ENCODE results near the gene MMP15. TPM values are rescaled to one million over a fixed set of nuclear protein-coding genes. Genes with fewer than 3 reads are reported as not detected.

The MMP15 gene
- polyA plus RNA-seq, 1 donor (not counting 4 experiments of a cell fraction or from before 2014, with no cell fraction given), result 3.7 TPM

DNA sequence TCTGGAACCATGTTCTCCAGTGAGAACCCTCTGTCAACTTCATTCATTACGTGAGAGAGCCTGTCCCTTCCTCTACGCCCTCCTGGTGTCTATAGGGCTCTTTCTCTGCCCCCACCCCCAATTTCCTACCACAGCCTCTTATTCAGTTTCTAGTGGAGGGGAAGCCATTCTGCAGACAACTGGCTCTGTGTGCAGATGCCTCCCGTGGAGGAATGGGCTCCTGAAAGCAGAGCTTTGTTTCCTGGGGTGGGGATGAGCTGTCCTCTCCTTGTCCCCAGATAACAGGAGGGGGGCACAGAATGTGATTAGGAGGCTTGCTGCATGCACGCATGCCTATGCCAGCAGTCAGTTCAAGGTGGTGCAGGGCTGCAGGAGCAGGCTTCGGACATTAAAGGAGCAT is 31.6 kb downstream of the MMP15 start:
- Histone ChIP-seq H3K27me3 (ENCODE audit: control insufficient read depth, extremely low read depth, insufficient read depth, low read length) (no peaks in the 10 kb centered on the region), H3K79me2 (ENCODE audit: control insufficient read depth, insufficient read depth, low read length) (no peaks in the 10 kb centered on the region), H3K4me2 (ENCODE audit: control insufficient read depth, extremely low read depth, insufficient read depth, low read depth, low read length) (no peak overlapping the region), H3K9me1 (ENCODE audit: control insufficient read depth, extremely low read depth, insufficient read depth, low read length) (no peaks in the 10 kb centered on the region), H3K27ac (ENCODE audit: control insufficient read depth, insufficient read depth, low read length) (no peak overlapping the region), H3K9me3 (ENCODE audit: control insufficient read depth, low read depth, low read length) (no peaks in the 10 kb centered on the region), H3K4me1 (ENCODE audit: control insufficient read depth, extremely low read depth, insufficient read depth, low read length) (no peaks in the 10 kb centered on the region), H3K4me3 (ENCODE audit: control insufficient read depth in 2 of 3, extremely low read depth in 1 of 3, insufficient read depth in 2 of 3, low read depth in 1 of 3, low read length in 3 of 3) (no peak overlapping the region), H2AFZ (ENCODE audit: control insufficient read depth, low read length) (no peak overlapping the region), H3K36me3 (ENCODE audit: control insufficient read depth in 2 of 2, extremely low read depth in 1 of 2, insufficient read depth in 2 of 2, low read length in 2 of 2) (no peaks in the 10 kb centered on the region), H4K20me1 (ENCODE audit: control insufficient read depth, extremely low read depth, insufficient read depth, low read length) (no peaks in the 10 kb centered on the region), H3K9ac (ENCODE audit: control insufficient read depth, extremely low read depth, insufficient read depth, low read length) (no peak overlapping the region)
- FAIRE-seq (no peak), DNase-seq (ENCODE audit: low read depth, low spot score) (no peak)
- dilution Hi-C loops (cut with MboI; ENCODE audit: extremely low pct_ligation_motif_present, low sequenced_read_pairs), result no loop called here
- no peak for TF ChIP-seq EZH2 (IDR thresholded peaks at IDR 0.05; ENCODE audit: low read length)
- TF ChIP-seq, protein P1, sequence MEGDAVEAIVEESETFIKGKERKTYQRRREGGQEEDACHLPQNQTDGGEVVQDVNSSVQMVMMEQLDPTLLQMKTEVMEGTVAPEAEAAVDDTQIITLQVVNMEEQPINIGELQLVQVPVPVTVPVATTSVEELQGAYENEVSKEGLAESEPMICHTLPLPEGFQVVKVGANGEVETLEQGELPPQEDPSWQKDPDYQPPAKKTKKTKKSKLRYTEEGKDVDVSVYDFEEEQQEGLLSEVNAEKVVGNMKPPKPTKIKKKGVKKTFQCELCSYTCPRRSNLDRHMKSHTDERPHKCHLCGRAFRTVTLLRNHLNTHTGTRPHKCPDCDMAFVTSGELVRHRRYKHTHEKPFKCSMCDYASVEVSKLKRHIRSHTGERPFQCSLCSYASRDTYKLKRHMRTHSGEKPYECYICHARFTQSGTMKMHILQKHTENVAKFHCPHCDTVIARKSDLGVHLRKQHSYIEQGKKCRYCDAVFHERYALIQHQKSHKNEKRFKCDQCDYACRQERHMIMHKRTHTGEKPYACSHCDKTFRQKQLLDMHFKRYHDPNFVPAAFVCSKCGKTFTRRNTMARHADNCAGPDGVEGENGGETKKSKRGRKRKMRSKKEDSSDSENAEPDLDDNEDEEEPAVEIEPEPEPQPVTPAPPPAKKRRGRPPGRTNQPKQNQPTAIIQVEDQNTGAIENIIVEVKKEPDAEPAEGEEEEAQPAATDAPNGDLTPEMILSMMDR (optimal IDR thresholded peaks at IDR 0.05 in 1 of 3, IDR thresholded peaks at IDR 0.05 in 1 of 3, conservative IDR thresholded peaks at IDR 0.05 in 1 of 3; ENCODE audit: extremely low read depth in 1 of 3, insufficient read depth in 2 of 3, low read length in 3 of 3), result no peak

DNA sequence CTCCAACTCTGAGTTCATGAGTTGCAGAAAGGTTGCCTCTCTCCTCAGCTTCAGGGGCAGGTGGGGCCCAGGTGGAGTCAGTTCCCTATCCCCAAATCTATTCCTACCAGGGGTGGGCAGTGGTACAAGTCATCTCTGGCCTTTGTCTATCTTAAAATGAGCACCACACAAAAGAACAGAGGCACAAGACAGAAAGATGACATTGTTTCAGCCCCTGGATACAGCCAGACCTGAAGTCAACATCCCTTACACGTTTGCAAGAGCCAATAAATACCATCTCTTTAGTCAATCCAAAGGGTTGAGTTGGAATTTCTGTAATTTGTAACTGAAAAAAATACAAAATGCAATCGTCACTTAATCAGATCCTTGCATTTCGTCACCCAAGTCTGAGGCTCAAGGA is 32.2 kb downstream of the MMP15 start:
- no peak for FAIRE-seq
- H3K27me3 ChIP-seq (ENCODE audit: control insufficient read depth, extremely low read depth, insufficient read depth, low read length), result no peaks in the 10 kb centered on the region
- DNase-seq (ENCODE audit: low read depth, low spot score), result no peak
- TF ChIP-seq EZH2 (IDR thresholded peaks at IDR 0.05; ENCODE audit: low read length), result no peak
- TF ChIP-seq, protein P1 (optimal IDR thresholded peaks at IDR 0.05 in 1 of 3, IDR thresholded peaks at IDR 0.05 in 1 of 3, conservative IDR thresholded peaks at IDR 0.05 in 1 of 3; ENCODE audit: extremely low read depth in 1 of 3, insufficient read depth in 2 of 3, low read length in 3 of 3), result no peak
- no peak overlapping the region for H3K4me2 ChIP-seq (ENCODE audit: control insufficient read depth, extremely low read depth, insufficient read depth, low read depth, low read length)
- H3K9ac ChIP-seq (ENCODE audit: control insufficient read depth, extremely low read depth, insufficient read depth, low read length), result no peak overlapping the region
- H3K9me1 ChIP-seq (ENCODE audit: control insufficient read depth, extremely low read depth, insufficient read depth, low read length), result no peaks in the 10 kb centered on the region
- dilution Hi-C loops (cut with MboI; ENCODE audit: extremely low pct_ligation_motif_present, low sequenced_read_pairs), result no loop called here
- H4K20me1 ChIP-seq (ENCODE audit: control insufficient read depth, extremely low read depth, insufficient read depth, low read length), result no peaks in the 10 kb centered on the region
- H2AFZ ChIP-seq (ENCODE audit: control insufficient read depth, low read length), result no peak overlapping the region
- no peaks in the 10 kb centered on the region for H3K4me1 ChIP-seq (ENCODE audit: control insufficient read depth, extremely low read depth, insufficient read depth, low read length)
- no peaks in the 10 kb centered on the region for H3K79me2 ChIP-seq (ENCODE audit: control insufficient read depth, insufficient read depth, low read length)
- H3K36me3 ChIP-seq (ENCODE audit: control insufficient read depth in 2 of 2, extremely low read depth in 1 of 2, insufficient read depth in 2 of 2, low read length in 2 of 2), result no peaks in the 10 kb centered on the region
- no peak overlapping the region for H3K27ac ChIP-seq (ENCODE audit: control insufficient read depth, insufficient read depth, low read length)
- H3K4me3 ChIP-seq (ENCODE audit: control insufficient read depth in 2 of 3, extremely low read depth in 1 of 3, insufficient read depth in 2 of 3, low read depth in 1 of 3, low read length in 3 of 3), result no peak overlapping the region
- H3K9me3 ChIP-seq (ENCODE audit: control insufficient read depth, low read depth, low read length), result no peaks in the 10 kb centered on the region

All from keratinocyte (primary cell).